K562 (cell line): ENCODE measurements around the gene B9D2. TPM values are rescaled to one million over a fixed set of nuclear protein-coding genes. Genes with fewer than 3 reads are reported as not detected.

Experiments
- CREB3L1 ChIP-seq: fragments of 450-650 bp; IDR thresholded peaks from 2 replicates; pipeline ENCODE4 v1.6.1; 2014; ENCODE audit warnings: low read depth, mild to moderate bottlenecking, moderate library complexity, borderline replicate concordance
- DPF2 ChIP-seq: fragments of 450-650 bp; IDR thresholded peaks from 2 replicates; pipeline ENCODE4 v1.6.1; 2016
- FOS ChIP-seq: IDR thresholded peaks from 3 replicates; pipeline ENCODE4 v1.6.1; 2011; ENCODE audit not compliant: insufficient read length; ENCODE audit errors: extremely low read depth
- GABPB1 ChIP-seq: sonication (generic); formaldehyde crosslinking; IDR thresholded peaks from 2 replicates; pipeline ENCODE4 v1.8.0; 2022; ENCODE audit warnings: mild to moderate bottlenecking, missing genetic modification reagents
- MLLT1 ChIP-seq, 2 experiments: fragments of 450-650 bp; IDR thresholded peaks; 2 replicates each; pipeline ENCODE4 v1.6.1; 2016
- MTA3 ChIP-seq: fragments of 450-650 bp; formaldehyde crosslinking; IDR thresholded peaks from 2 replicates; pipeline ENCODE4 v1.6.1; 2017; ENCODE audit warnings: mild to moderate bottlenecking, borderline replicate concordance
- MYNN ChIP-seq, 2 experiments: sonication (generic); formaldehyde crosslinking in 1 of 2; IDR thresholded peaks; 2 replicates each; pipeline versions ENCODE4 v1.5.0 to v1.6.1; 2016 to 2020; ENCODE audit warnings: antibody characterized with exemption in 1 of 2, missing genetic modification reagents in 1 of 2
- NFATC3 ChIP-seq: fragments of 450-650 bp; IDR thresholded peaks from 2 replicates; pipeline ENCODE4 v1.6.1; 2017; ENCODE audit warnings: mild to moderate bottlenecking
- POLR2G ChIP-seq: fragments of 200-400 bp; formaldehyde crosslinking; IDR thresholded peaks from 2 replicates; pipeline ENCODE4 v1.6.1; 2017; ENCODE audit warnings: low read depth, mild to moderate bottlenecking, antibody characterized with exemption, low read length, moderate library complexity
- REST ChIP-seq, 2 experiments: fragments of 450-650 bp; formaldehyde crosslinking in 1 of 2; IDR thresholded peaks; 2 replicates each; pipeline versions ENCODE4 v1.4.0 to v1.6.1; 2014 to 2020; ENCODE audit warnings: mild to moderate bottlenecking in 2 of 2, borderline replicate concordance in 1 of 2, low read depth in 1 of 2
- SMC3 ChIP-seq: conservative IDR thresholded peaks from 2 replicates; pipeline ENCODE4 v1.6.1; 2011; ENCODE audit warnings: low read depth, low read length, improper control_type of control experiment; ENCODE audit not compliant: insufficient read depth
- SOX6 ChIP-seq: fragments of 450-650 bp; IDR thresholded peaks from 2 replicates; pipeline ENCODE4 v1.6.1; 2014; ENCODE audit warnings: mild to moderate bottlenecking
- TEAD1 ChIP-seq, 2 experiments: fragments of 450-650 bp in 1 of 2; sonication (generic) in 1 of 2; formaldehyde crosslinking; IDR thresholded peaks; 2 replicates each; pipeline versions ENCODE4 v1.4.0 to v1.8.0; 2020 to 2022; ENCODE audit warnings: mild to moderate bottlenecking in 2 of 2, missing genetic modification reagents in 1 of 2
- TEAD4 ChIP-seq, 2 experiments: sonication (generic) in 1 of 2; formaldehyde crosslinking in 1 of 2; IDR thresholded peaks; 2 replicates each; pipeline versions ENCODE4 v1.6.1 to v1.8.0; 2012 to 2022; ENCODE audit warnings: borderline replicate concordance in 1 of 2, inconsistent platforms in 1 of 2, low read length in 1 of 2, mild to moderate bottlenecking in 1 of 2, missing genetic modification reagents in 1 of 2
- ZNF551 ChIP-seq: fragments of 250-450 bp; sonication (Bioruptor Pico); IDR thresholded peaks from 2 replicates; pipeline ENCODE4 v1.5.0; 2021; ENCODE audit warnings: mild to moderate bottlenecking, moderate library complexity
- polyA plus RNA-seq, 8 experiments: library from polyadenylated mRNA; depleted of rRNA in 4 of 8; stranded (reverse) in 5 of 8; unstranded in 3 of 8; fragments of >200 nt; fragmentation: Nextera tagmentation in 2 of 8; fragmentation: Illumina TruSeq in 1 of 8; extraction: Ambion mirVana in 2 of 8; extraction: Trizol in 1 of 8; gene quantifications; 2 replicates each; pipeline versions ENCODE4 v1.2.1 to v1.2.3, GENCODE V29; 2011 to 2014; ENCODE audit warnings: inconsistent platforms in 1 of 8, missing spikeins in 1 of 8
- total RNA-seq, 7 experiments: library from RNA; depleted of rRNA in 6 of 7; stranded (reverse); fragments of >200 nt in 6 of 7; fragmentation: Illumina TruSeq in 2 of 7; extraction: Trizol in 2 of 7; gene quantifications; 2 replicates each; pipeline versions ENCODE4 v1.2.1 to v1.2.3, GENCODE V29; 2011 to 2021; ENCODE audit warnings: low replicate concordance in 1 of 7

The B9D2 gene
- total and polyA plus RNA-seq, 9 of the 15 experiments (the other 6 are each of a cell fraction or from before 2014, with no cell fraction given) = 0.83 to 6.9 (median 2.8) TPM

GRCh38 chr19:41308450-41309179 lies 55.3 kb downstream of the B9D2 start (continued):
- TF ChIP-seq TEAD1 (CRISPR knock-in tag; IDR thresholded peaks at IDR 0.05) (peak; percentile 10 to 60; a peak in 2 of 4 replicates), MYNN (IDR thresholded peaks at IDR 0.05) (peak; percentile 76), MYNN (CRISPR knock-in tag; IDR thresholded peaks at IDR 0.05) (no peak), CREB3L1 (no peak), SMC3 (peak; percentile 69), ZNF551 (CRISPR knock-in tag) (peak; percentile 57; the same call in 1 of the 2 replicates), DPF2 (peak; percentile 20; the same call in 1 of the 2 replicates), FOS (no peak), GABPB1 (CRISPR knock-in tag) (0 out of 2 replicates have a peak, but pooled peaks have one; percentile 15), NFATC3 (0 out of 2 replicates have a peak, but pooled peaks have one; percentile 17), TEAD4 (IDR thresholded peaks at IDR 0.05; ENCODE audit: low read length) (0 out of 2 replicates have a peak, but pooled peaks have one; percentile 15), TEAD4 (CRISPR knock-in tag; IDR thresholded peaks at IDR 0.05; ENCODE audit: borderline replicate concordance) (no peak), SOX6 (peak; percentile 23; the same call in 1 of the 2 replicates), MTA3 (peak; percentile 52; the same call in 1 of the 2 replicates), MLLT1 (IDR thresholded peaks at IDR 0.05) (0 out of 4 replicates have a peak, but pooled peaks of 1 of the 2 experiments have one; percentile 29), POLR2G (0 out of 2 replicates have a peak, but pooled peaks have one; percentile 8), REST (IDR thresholded peaks at IDR 0.05; ENCODE audit: borderline replicate concordance) (peak; percentile 54; the same call in 1 of the 2 replicates), REST (CRISPR knock-in tag; IDR thresholded peaks at IDR 0.05; ENCODE audit: low read depth) (no peak)
